GM12891 (cell line): ENCODE data around the gene PALMD.

Source experiments
- DNase-seq: peaks from one replicate; pipeline ENCODE4 v3.0.0; 2011; ENCODE audit warnings: low spot score; ENCODE audit not compliant: insufficient read length
- FAIRE-seq: peaks from 2 replicates; lab custom pipeline; 2011; peaks lifted over from hg19 to GRCh38; lab: Jason Lieb, UNC
- PAX5 ChIP-seq: IDR thresholded peaks from 2 replicates; pipeline ENCODE4 v1.6.1; 2011; ENCODE audit warnings: low read length, moderate library complexity, mild to moderate bottlenecking; ENCODE audit not compliant: insufficient read depth, severe bottlenecking
- POLR2A ChIP-seq: IDR thresholded peaks from 2 replicates; pipeline ENCODE4 v1.6.1; 2011; ENCODE audit warnings: low read depth, low read length, control low read depth
- POLR2AphosphoS5 ChIP-seq: IDR thresholded peaks from 2 replicates; pipeline ENCODE4 v1.6.1; 2011; ENCODE audit warnings: low read depth, low read length, control low read depth
- POU2F2 ChIP-seq: IDR thresholded peaks from 2 replicates; pipeline ENCODE4 v1.6.1; 2011; ENCODE audit warnings: low read depth, mild to moderate bottlenecking, control low read depth, low read length, moderate library complexity
- SPI1 ChIP-seq: IDR thresholded peaks from 2 replicates; pipeline ENCODE4 v1.6.1; 2011; ENCODE audit warnings: low read depth, low read length, control low read depth
- TAF1 ChIP-seq: IDR thresholded peaks from 2 replicates; pipeline ENCODE4 v1.6.1; 2011; ENCODE audit warnings: low read depth, low read length, control low read depth

PALMD gene

GRCh38 chr1:99707535-99708142, 61.7 kb downstream of the PALMD start:
- TF ChIP-seq POLR2A (no peak), TAF1 (no peak), POU2F2 (no peak), POLR2AphosphoS5 (no peak)
- FAIRE-seq (peak; percentile 83), DNase-seq (peak; percentile 19)

GRCh38 chr1:99710994-99711393, 65.1 kb downstream of the PALMD start:
- DNase-seq: no peak
- FAIRE-seq: no peak
- TF ChIP-seq POLR2AphosphoS5: no peak
- no peak for TF ChIP-seq TAF1
- TF ChIP-seq PAX5: no peak
- TF ChIP-seq SPI1: no peak
- no peak for TF ChIP-seq POU2F2
- TF ChIP-seq POLR2A: no peak

- no peak for FAIRE-seq
- DNase-seq: no peak
- TF ChIP-seq PAX5 (no peak), POLR2A (no peak), POLR2AphosphoS5 (no peak), POU2F2 (no peak), SPI1 (no peak), TAF1 (no peak)
These were observed 67.1 kb downstream of the PALMD start for GRCh38 chr1:99713006-99713405.

- no peak for DNase-seq
- no peak for FAIRE-seq
- TF ChIP-seq TAF1: no peak
- TF ChIP-seq POLR2A: no peak
- no peak for TF ChIP-seq POU2F2
- TF ChIP-seq POLR2AphosphoS5: no peak
- TF ChIP-seq PAX5: no peak
- TF ChIP-seq SPI1: no peak
These were observed 71.1 kb downstream of the PALMD start for GRCh38 chr1:99717005-99717404.

- DNase-seq: no peak
- FAIRE-seq: no peak
- TF ChIP-seq PAX5 (no peak), POLR2A (no peak), SPI1 (no peak), POU2F2 (no peak), POLR2AphosphoS5 (no peak), TAF1 (no peak)
These were observed 77.3 kb downstream of the PALMD start for GRCh38 chr1:99723251-99723650.

- TF ChIP-seq POU2F2: no peak
- TF ChIP-seq PAX5: no peak
- no peak for TF ChIP-seq POLR2AphosphoS5
- no peak for TF ChIP-seq POLR2A
- no peak for TF ChIP-seq SPI1
- no peak for TF ChIP-seq TAF1
- DNase-seq (no peak), FAIRE-seq (peak; percentile 41)
These were observed 80.1 kb downstream of the PALMD start for GRCh38 chr1:99725996-99726395.

- DNase-seq (no peak), FAIRE-seq (no peak)
- TF ChIP-seq POLR2AphosphoS5: no peak
- no peak for TF ChIP-seq POU2F2
- no peak for TF ChIP-seq PAX5
- no peak for TF ChIP-seq TAF1
- no peak for TF ChIP-seq POLR2A
- TF ChIP-seq SPI1: no peak
These were observed 80.5 kb downstream of the PALMD start for GRCh38 chr1:99726407-99726806.

GRCh38 chr1:99726818-99727217, 80.9 kb downstream of the PALMD start:
- FAIRE-seq: no peak
- DNase-seq: no peak
- TF ChIP-seq POLR2A (no peak), POLR2AphosphoS5 (no peak), TAF1 (no peak), POU2F2 (no peak)

GRCh38 chr1:99727575-99728185, 81.8 kb downstream of the PALMD start:
- peak; percentile 20 for FAIRE-seq
- TF ChIP-seq POLR2AphosphoS5: no peak
- TF ChIP-seq TAF1: no peak
- no peak for TF ChIP-seq PAX5
- no peak for TF ChIP-seq POU2F2
- no peak for DNase-seq
